HG02885 (cell line): Measurements from ENCODE around the gene SH3BP4.
"Not testable (repeated sequence)": the region's sequence is repeated elsewhere in the genome, so short reads cannot be mapped to it uniquely, and the experiment has no call there.

ENCODE experiments used
- ATAC-seq: cut with Tn5 transposase; IDR thresholded peaks from one replicate; pipeline ENCODE4 v1.9.1; 2021; ENCODE audit warnings: mild to moderate bottlenecking; ENCODE audit not compliant: unreplicated experiment, poor library complexity

Gene SH3BP4

GRCh38 chr2:235009081-235009480, 57.3 kb downstream of the SH3BP4 start:
- no peak for ATAC-seq

GRCh38 chr2:235010117-235010714, 58.4 kb downstream of the SH3BP4 start:
- no peak for ATAC-seq

DNA sequence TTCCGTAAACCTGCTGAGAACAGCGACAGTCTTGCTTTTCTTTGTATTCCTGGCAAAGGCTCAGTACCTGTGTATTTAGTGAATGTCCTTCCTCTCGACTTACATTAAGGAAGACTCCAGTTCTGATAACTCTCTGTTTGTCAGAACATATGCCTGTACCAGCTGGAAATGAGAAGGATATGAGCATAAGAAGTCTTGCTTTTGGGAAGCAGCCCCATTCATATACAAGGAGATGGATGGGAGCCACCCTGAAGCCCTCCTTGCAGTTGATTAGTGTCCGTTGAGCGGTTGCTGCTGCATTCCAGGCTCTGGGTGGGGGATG, 59.8 kb downstream of the SH3BP4 start:
- ATAC-seq: no peak

- ATAC-seq: no peak
These were observed 60.3 kb downstream of the SH3BP4 start for GRCh38 chr2:235011929-235012631.

GRCh38 chr2:235017441-235017840, 65.6 kb downstream of the SH3BP4 start:
- ATAC-seq: no peak

- no peak for ATAC-seq
These were observed 67.0 kb downstream of the SH3BP4 start for GRCh38 chr2:235018838-235019237.

DNA sequence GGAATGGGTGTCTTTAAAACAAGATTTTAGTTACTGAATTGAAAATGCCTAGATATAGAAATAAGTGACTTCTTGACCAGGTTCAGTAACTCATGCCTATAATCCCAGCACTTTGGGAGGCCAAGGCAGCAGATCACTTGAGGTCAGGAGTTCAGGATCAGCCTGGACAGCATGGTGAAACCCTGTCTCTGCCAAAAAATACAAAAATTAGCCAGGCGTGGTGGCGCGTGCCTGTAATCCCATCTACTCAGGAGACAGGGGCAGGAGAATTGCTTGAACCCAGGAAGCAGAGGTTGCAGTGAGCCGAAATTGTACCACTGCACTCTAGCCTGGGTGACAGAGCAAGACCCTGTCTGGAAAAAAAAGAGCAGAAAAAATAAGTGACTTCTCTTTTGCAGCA, 68.3 kb downstream of the SH3BP4 start:
- ATAC-seq: not testable (repeated sequence)

DNA sequence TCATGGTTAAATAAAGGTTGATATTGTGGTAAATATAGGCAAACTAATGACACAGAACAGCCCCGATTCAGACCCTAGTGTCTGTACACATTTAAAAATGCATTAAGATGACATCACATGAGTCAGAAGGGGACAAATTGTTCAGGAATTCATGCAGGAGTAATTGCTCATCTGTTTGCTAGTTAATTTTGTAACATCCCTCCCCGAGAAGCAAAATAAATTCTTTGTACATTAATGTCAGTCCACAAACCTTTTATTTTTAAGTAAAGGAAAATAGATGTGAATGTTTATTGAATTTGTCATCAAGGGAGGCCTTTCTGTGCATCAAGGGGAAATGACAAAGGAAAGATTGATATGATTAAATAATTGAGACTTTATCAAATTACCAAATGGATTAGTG, 69.9 kb downstream of the SH3BP4 start:
- no peak for ATAC-seq

DNA sequence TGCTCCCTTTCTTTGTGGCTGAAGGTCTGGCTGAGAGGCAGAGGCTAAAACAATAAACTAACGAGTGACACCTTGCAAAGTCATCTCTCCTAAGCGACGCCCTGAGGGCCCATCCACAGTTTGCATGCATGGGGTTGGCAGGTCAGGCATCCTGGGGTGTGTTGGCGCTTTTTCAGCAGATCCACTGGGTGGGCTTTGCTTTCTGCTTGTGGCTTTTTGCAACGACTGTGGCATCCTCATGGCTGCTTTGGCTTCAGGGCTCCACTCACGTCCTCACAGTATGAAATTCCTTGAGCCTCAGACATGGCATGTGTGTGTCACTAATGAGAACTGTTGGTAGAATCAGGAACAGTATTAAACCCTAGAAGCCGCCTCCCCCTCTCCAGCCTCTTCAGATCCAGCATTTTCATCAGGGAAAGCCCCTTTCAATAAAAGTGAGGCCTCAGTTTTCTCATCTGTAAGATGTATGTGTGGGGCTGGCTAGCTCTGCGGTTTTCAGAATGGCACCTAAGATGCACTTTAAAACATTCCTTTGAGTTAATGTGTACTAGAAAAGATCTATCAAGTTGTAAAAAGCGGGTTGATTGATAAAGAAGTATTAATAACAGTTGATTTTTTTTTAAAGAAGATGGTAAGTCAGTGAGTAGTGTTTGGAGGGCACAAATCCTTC, 72.5 kb downstream of the SH3BP4 start:
- no peak for ATAC-seq

DNA sequence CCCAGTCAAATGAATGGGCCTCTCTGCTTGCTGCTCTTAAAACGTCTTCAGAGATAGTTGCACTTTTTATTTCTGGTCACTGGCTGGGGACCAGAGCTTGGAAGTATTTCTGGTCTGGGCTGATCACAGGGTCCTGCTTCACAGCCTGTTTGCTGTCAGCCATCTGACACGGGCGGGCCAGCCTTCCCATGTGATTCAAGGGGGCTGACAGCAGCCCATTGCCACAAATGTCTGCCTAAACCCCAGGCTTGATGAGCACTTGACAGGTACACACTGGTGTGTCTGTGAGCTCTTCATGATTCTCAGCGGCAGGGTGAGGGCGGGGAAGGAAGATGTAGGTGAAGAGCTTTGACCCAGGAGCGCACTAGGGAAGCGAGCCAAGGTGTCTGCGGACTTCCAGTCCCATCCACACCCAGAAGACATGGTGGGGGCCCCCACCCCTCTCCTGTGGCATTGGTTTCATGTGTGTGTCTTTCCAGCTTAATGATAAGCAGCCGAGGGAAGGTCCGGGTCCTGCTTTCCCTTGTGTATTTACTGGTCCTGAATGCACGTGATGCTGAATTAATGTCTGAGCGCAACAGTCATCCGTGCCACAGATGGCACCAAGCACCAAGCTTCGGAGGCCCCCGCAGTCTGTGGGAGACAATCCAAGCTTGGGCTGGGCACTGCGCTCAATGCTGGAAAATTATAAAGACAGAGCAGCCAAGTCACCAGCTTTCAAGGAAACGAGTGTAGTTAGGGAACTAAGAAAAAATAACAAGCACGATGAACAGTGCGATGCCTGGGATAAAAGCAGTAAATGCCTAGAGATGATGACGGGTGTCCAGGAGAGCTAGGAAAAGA, 73.3 kb downstream of the SH3BP4 start:
- no peak for ATAC-seq

GRCh38 chr2:235025800-235026536, 74.2 kb downstream of the SH3BP4 start:
- ATAC-seq: no peak

- no peak for ATAC-seq
These were observed 75.1 kb downstream of the SH3BP4 start for GRCh38 chr2:235026649-235027557.

DNA sequence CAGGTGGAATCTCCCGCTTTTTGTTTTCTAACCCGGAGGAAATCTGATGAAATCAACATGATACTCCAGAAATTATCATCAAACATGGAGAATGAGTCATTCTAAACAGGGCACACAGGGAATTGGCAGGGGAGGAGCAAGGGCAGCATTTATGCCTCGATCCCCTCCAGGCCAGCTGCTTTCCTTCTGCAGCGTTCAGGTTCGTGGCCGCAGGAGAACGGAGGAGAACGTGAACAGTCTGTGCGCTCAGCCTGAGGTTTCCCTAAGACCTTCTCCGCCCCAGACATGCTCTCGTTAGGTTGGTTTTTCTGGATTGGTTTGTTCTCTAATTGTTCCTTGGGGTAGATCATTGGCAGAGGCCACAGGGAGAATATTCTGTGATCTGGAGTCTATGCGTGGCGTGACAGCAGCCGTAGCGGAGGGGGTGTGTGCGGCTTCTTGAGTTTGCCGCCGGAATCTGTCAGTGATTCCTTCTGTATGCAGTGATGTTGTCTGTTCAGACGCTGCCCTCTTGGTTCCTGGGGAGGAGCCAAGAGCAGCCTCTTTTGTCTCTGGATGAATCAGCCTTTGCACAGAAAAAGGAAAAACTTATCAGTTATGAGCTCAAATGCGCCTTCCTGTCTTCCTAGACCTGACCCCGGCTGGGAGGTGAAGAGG, 75.9 kb downstream of the SH3BP4 start:
- ATAC-seq: no peak

DNA sequence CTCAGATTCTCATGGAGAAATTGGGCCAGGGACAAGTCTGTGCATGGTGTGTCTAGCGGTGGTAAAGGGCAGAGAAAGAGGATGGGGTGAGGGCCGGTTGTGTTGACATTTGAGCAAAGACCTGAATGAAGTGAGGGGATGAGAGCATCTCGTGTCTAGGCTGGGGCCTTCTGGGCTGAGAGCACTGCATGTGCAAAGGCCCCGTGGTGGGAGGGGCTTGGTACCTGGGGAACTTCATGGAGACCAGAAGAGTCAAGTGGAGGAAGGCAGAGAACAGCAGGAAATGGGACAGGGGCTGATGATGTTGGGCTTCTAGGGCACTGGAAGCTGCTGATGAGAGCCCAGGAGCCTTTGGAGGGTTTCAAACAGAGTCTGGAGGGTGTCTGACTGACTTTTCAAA, 76.8 kb downstream of the SH3BP4 start:
- no peak for ATAC-seq

DNA sequence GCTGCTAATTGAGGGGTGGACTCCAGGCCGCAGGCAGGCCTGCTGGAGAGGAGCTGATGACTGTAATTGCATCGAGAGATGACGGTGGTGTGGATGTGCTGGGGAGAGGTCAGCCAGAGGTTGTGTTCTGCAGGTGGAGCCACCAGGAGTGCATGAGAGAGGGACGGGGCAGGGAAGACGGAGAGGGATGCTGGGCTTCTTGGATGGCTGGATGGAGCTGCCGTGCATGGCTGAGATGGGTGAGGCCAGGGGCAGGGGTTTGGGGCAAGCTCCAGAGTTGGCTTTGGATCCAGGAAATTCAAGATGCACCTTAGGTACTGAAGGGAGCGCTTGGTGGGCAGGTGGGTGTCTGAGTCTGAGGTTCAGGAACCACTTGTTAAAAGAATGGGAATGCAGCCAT, 77.2 kb downstream of the SH3BP4 start:
- ATAC-seq: no peak

- ATAC-seq: no peak
These were observed 78.3 kb downstream of the SH3BP4 start for GRCh38 chr2:235030126-235030525.

- ATAC-seq: no peak
These were observed 79.1 kb downstream of the SH3BP4 start for GRCh38 chr2:235030936-235031335.

DNA sequence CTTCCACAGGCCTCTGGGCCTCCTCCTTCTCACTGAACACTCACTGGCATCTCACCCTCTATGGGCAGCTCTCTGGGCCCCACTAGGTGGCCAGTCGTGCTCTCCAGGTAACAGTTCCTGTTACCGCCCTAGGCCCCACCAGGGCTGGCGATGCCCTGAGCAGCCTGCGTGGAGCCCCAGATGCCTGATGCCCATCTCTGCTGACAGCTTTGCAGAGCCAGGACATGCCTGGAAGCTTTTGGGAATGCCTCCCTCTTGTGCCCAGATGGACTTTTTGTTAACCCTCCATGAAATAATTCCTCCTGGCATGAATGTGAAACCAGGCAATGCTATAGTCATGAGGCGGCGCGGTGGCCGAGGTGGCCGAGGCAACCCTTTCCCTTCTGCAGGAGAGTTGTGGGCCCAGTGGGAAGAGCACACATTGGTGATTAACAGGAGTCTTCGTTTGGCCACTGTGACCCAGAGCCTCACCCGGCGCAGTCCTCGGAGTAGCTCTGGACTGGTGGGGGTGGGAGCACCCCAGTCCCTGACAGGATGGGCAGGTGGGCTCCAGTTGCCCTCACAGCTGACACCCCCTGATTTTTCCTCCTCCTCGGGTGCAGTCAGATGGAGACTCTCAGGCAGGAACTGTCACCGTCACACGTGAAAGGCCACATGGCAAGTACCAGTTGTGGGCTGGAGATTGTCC, 80.0 kb downstream of the SH3BP4 start:
- ATAC-seq: no peak
